Gastrocnemius medialis (tissue), 4 donors: ENCODE measurements around the gene SPTLC3. TPM values are rescaled to one million over a fixed set of nuclear protein-coding genes. Genes with fewer than 3 reads are reported as not detected.
"Not testable (repeated sequence)": the region's sequence is repeated elsewhere in the genome, so short reads cannot be mapped to it uniquely, and the experiment has no call there.

Source experiments
- ATAC-seq, 2 donors: fragments of 150-250 bp; one replicate each; pipeline ENCODE4 v1.9.1; 2016
- DNase-seq, 2 donors: peaks; one replicate each; pipeline ENCODE4 v3.0.0-alpha.2; 2019
- H3K27ac ChIP-seq, 4 donors: fragments of 200-600 bp; sonication (generic); 1 replicate in 1 of 4; 2 replicates in 3 of 4; pipeline ENCODE4 v1.5.1; 2016 to 2018; ENCODE audit warnings: mild to moderate bottlenecking in 2 of 4, moderate library complexity in 1 of 4
- H3K27me3 ChIP-seq, 3 donors: fragments of 200-600 bp; sonication (generic) in 2 of 3; 1 replicate in 1 of 3; 2 replicates in 2 of 3; pipeline versions ENCODE4 v1.5.1 to v1.6.0; 2016 to 2019; ENCODE audit warnings: mild to moderate bottlenecking in 1 of 3, moderate library complexity in 1 of 3
- H3K36me3 ChIP-seq, 2 donors: fragments of 200-600 bp; sonication (generic) in 1 of 2; one replicate each; pipeline ENCODE4 v1.5.1; 2017 to 2018
- H3K4me1 ChIP-seq, 2 donors: fragments of 200-600 bp; sonication (generic) in 1 of 2; one replicate each; pipeline ENCODE4 v1.5.1; 2016 to 2017; ENCODE audit warnings: mild to moderate bottlenecking in 2 of 2
- H3K4me3 ChIP-seq, 4 donors: fragments of 200-600 bp; sonication (generic) in 3 of 4; 1 replicate in 1 of 4; 2 replicates in 3 of 4; pipeline ENCODE4 v1.5.1; 2016 to 2019; ENCODE audit warnings: mild to moderate bottlenecking in 2 of 4
- H3K9me3 ChIP-seq, 3 donors: fragments of 200-600 bp; sonication (generic) in 2 of 3; 1 replicate in 1 of 3; 2 replicates in 2 of 3; pipeline ENCODE4 v1.5.1; 2016 to 2019
- POLR2A ChIP-seq, 2 donors: fragments of 450-650 bp; IDR thresholded peaks; one replicate each; pipeline ENCODE4 v1.6.1; 2017; ENCODE audit warnings: antibody characterized with exemption in 2 of 2, mild to moderate bottlenecking in 2 of 2, moderate library complexity in 2 of 2
- in situ Hi-C, 4 donors: fragments of 200-750 bp; cut with MboI; loops; one replicate each; pipeline versions ENCODE4 v1.15.0 to v1.8.0; 2017; ENCODE audit warnings: low sequenced_read_pairs in 4 of 4
- intact Hi-C: fragments of 100-400 bp; cut with DNase I; formaldehyde crosslinking; loops from one replicate; pipeline ENCODE4 v1.15.1; 2023; ENCODE audit warnings: low total_unique reads
- total RNA-seq, 4 donors: library from RNA; depleted of rRNA; stranded (reverse); fragments of >200 nt; gene quantifications; one replicate each; pipeline versions ENCODE4 v1.1.0 to v1.2.3, GENCODE V29; 2016
- TF ChIP-seq, protein P1 (sequence below), 5 experiments: fragments of 450-650 bp in 3 of 5; fragments of 200-600 bp in 2 of 5; sonication (generic) in 2 of 5; IDR thresholded peaks in 4 of 5; conservative IDR thresholded peaks in 1 of 5; 1 replicate in 4 of 5; 2 replicates in 1 of 5; pipeline ENCODE4 v1.5.1; 2016 to 2019; ENCODE audit warnings: antibody characterized with exemption in 5 of 5, mild to moderate bottlenecking in 3 of 5, moderate library complexity in 3 of 5

SPTLC3 gene
- total RNA-seq, 4 donors from 2014 or later, result 0.46 to 2.4 (median 1.2) TPM

DNA sequence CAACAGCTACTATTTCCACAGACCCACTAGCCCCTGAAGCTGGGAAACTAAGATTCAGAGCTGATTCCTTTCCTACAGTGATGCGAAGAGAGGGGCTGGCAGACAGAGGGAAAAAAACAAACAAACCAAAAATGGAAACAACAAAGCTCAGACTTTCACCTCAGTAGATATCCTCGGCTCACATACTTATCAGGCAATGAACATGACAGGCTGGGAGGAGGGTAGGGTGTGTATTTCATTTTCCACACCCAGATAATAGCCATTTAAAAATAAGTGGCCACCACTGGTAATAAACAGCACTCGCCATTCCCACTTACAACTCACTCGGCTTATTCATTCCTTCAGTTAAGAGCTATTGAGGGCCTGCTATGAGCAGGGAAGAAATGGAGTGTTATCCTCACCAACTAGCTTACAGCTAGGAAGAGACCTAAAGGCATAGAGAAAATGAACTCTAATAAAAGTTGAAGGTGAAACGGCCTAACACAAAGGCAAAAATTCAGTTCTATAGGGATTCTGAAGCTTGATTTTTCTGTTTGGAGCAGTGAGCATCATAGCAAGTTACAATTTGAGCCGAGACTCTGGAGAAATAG lies 32.0 kb upstream of the SPTLC3 start:
- in situ Hi-C loops (no loop called here), intact Hi-C loops (no loop called here)
- Histone ChIP-seq H3K27ac (no peak overlapping the region), H3K27me3 (no peaks in the 10 kb centered on the region), H3K36me3 (no peaks in the 10 kb centered on the region), H3K4me1 (no peaks in the 10 kb centered on the region), H3K9me3 (no peaks in the 10 kb centered on the region), H3K4me3 (no peak overlapping the region)
- ATAC-seq (no peak), DNase-seq (no peak)
- no peak for TF ChIP-seq POLR2A (IDR thresholded peaks at IDR 0.05)
- TF ChIP-seq, protein P1, sequence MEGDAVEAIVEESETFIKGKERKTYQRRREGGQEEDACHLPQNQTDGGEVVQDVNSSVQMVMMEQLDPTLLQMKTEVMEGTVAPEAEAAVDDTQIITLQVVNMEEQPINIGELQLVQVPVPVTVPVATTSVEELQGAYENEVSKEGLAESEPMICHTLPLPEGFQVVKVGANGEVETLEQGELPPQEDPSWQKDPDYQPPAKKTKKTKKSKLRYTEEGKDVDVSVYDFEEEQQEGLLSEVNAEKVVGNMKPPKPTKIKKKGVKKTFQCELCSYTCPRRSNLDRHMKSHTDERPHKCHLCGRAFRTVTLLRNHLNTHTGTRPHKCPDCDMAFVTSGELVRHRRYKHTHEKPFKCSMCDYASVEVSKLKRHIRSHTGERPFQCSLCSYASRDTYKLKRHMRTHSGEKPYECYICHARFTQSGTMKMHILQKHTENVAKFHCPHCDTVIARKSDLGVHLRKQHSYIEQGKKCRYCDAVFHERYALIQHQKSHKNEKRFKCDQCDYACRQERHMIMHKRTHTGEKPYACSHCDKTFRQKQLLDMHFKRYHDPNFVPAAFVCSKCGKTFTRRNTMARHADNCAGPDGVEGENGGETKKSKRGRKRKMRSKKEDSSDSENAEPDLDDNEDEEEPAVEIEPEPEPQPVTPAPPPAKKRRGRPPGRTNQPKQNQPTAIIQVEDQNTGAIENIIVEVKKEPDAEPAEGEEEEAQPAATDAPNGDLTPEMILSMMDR (IDR thresholded peaks at IDR 0.05 in 4 of 5, conservative IDR thresholded peaks at IDR 0.05 in 1 of 5), result no peak

DNA sequence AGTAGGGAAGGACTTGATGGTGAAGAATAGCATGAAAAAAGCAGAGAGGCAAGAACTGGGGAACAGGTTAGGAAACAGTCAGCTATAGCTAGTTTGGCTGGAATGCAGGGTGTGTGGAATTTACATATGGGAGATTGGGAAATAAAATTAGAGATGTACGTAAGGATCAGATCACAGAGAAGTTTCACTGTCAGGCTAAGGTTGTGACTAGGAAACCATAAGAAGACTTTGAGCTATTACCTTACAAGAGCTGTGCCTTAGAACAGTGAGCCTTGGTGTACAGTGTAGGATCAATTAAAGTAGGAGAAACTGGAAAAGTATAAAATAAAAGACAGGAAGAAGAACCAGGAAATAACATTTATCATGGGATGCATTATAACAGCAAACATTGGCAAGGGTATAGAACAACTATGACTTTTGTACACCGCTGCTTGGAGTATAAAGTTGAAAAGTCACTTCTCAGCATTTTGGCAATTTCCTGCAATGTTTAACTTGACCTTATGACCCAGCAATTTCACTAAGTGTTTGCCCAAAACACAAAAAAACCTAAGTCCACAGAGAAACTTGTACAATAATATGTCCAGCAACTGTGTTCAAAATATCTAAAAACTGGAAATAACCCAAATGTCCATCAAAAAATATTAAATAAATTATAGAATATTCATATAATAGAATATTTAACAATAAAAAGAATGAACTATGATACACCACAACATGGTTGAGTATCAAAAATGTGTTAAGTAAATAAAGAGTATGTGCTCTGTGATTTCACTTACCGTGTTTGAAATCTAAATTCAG lies 31.2 kb upstream of the SPTLC3 start:
- Histone ChIP-seq H3K36me3 (no peaks in the 10 kb centered on the region), H3K27ac (no peak overlapping the region), H3K27me3 (no peaks in the 10 kb centered on the region), H3K4me1 (no peaks in the 10 kb centered on the region), H3K9me3 (no peaks in the 10 kb centered on the region), H3K4me3 (no peak overlapping the region)
- DNase-seq, result no peak
- intact Hi-C loops, result no loop called here
- no peak for ATAC-seq
- in situ Hi-C loops, result no loop called here
- TF ChIP-seq, protein P1 (IDR thresholded peaks at IDR 0.05 in 4 of 5, conservative IDR thresholded peaks at IDR 0.05 in 1 of 5), result no peak
- TF ChIP-seq POLR2A (IDR thresholded peaks at IDR 0.05), result no peak

DNA sequence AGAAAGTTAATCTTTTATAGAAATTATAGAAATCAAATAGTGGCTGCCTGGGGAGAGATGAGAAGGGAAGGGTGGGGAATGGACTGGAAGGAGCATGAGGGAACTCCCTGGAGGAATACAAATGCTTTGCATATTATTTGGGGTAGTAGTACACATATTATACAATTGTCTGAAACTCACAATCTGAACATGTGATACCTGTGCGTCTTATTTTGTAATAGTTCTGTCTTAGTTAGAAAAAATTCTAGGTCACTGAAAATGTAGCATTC lies 30.7 kb upstream of the SPTLC3 start:
- Histone ChIP-seq H3K27ac (no peak overlapping the region), H3K4me3 (no peak overlapping the region), H3K27me3 (no peaks in the 10 kb centered on the region), H3K9me3 (no peaks in the 10 kb centered on the region), H3K4me1 (no peaks in the 10 kb centered on the region), H3K36me3 (no peaks in the 10 kb centered on the region)
- DNase-seq, result no peak
- no peak for ATAC-seq
- intact Hi-C loops (no loop called here), in situ Hi-C loops (no loop called here)
- no peak for TF ChIP-seq POLR2A (IDR thresholded peaks at IDR 0.05)
- TF ChIP-seq, protein P1 (IDR thresholded peaks at IDR 0.05 in 4 of 5, conservative IDR thresholded peaks at IDR 0.05 in 1 of 5), result no peak

DNA sequence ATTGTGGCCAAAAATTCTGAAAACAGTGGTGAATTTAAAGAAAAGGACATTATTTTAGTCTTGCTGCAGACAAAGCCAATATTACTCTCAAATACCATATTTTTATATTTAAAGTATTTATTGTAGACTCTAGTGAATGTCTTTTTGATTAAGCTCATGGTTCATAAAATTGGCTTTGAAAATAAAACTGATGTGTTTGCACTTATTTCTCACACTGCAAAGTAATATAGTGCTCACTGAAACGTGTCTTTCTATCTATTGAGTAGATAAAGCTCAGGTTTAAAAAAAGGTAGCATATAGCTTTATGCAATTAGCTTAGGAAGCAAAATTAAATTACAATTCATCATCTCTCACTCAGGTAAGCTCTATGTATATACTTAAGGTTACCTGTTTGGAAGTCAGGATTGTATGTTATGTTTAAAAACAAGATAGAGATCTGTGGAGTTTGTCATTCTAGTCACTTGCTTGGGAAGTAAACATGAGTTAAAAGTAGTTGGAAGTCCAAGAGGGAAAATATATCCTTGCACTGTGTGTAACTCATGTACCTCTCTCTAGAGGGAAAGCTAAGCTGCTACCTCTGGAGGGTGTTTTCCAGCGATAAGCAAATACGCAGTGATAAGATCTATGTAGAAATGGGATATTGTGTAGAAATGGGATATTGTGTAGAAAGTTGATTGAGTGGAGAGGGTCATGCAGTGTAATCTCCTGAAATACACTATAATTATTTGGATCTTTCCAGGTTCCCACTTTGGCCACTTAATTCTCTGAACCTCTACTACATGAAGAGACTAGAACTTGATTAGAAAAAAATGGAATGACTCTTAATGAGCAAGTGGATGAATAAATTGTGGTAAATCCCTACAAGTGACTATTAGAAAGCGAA lies 29.9 kb upstream of the SPTLC3 start:
- no peak for TF ChIP-seq POLR2A (IDR thresholded peaks at IDR 0.05)
- TF ChIP-seq, protein P1 (IDR thresholded peaks at IDR 0.05 in 4 of 5, conservative IDR thresholded peaks at IDR 0.05 in 1 of 5), result no peak
- in situ Hi-C loops (no loop called here), intact Hi-C loops (no loop called here)
- no peak for ATAC-seq
- Histone ChIP-seq H3K27me3 (no peaks in the 10 kb centered on the region), H3K27ac (no peak overlapping the region), H3K4me3 (no peak overlapping the region), H3K36me3 (no peaks in the 10 kb centered on the region), H3K4me1 (no peaks in the 10 kb centered on the region), H3K9me3 (no peaks in the 10 kb centered on the region)
- no peak for DNase-seq

DNA sequence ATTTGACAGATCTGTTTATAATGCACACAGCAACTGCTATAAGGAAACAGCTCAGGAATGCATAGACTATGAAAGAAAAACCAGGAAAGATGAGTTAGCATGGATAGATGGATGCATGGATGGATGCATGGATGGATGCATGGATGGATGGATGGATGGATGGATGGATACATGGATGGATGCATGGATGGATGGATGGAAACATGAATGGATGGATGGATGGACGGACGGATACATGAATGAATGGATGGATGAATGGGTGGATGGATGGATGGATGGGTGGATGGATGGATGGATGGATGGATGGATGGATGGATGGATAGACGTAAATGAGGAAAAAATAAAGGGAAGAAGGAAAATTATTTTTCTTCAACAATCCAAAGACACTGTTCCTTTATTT lies 29.1 kb upstream of the SPTLC3 start:
- H3K9me3 ChIP-seq, H3K36me3 ChIP-seq, H3K27me3 ChIP-seq, intact Hi-C loops, ATAC-seq, in situ Hi-C loops, DNase-seq, H3K4me1 ChIP-seq, H3K27ac ChIP-seq, H3K4me3 ChIP-seq: not testable (repeated sequence)
